HG02884 (cell line): ENCODE data around the gene ISCU.
"Not testable (repeated sequence)": the region's sequence is repeated elsewhere in the genome, so short reads cannot be mapped to it uniquely, and the experiment has no call there.

Experiments
- ATAC-seq: cut with Tn5 transposase; IDR thresholded peaks from one replicate; pipeline ENCODE4 v1.9.1; 2021; ENCODE audit warnings: mild to moderate bottlenecking, moderate library complexity; ENCODE audit not compliant: unreplicated experiment

Gene ISCU

DNA sequence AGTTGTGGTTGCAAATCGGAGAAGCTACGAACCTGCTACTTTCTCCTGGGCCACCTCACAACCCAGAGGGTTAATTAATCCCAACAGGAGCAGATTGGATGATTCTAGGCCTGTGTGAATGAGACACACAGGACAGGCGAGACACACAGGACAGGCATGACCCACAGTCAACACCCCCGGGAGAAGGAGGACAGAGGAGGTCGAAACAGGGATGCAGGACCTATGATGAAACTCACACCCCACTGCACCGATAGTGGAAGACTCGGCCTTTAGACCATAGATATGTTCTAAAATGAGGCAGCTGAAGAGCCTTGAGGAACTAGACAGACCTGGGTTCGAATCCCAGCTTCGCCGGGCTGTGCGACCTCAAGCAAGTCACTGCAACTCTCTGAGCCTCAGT, 23.9 kb downstream of the ISCU start:
- no peak for ATAC-seq

DNA sequence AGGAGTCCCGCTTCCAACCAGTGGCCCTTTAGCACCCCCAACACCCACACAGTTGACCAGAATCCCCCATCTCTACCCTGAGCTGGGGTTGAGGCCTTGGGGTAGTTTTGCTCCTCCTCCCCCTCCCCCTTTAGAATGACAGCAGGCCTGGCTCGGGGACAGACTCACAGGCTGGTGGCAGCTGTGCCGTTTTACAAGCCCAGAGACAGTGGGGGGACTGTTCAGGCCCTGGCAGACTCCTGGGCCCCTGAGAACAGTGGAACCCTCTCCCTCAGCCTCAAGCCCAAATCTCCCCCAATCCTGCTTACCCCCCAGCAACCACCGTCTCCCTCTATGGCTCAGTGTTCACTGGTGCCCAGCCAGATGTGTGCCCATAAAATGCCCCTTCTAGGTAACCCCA, 25.4 kb downstream of the ISCU start:
- ATAC-seq: no peak

DNA sequence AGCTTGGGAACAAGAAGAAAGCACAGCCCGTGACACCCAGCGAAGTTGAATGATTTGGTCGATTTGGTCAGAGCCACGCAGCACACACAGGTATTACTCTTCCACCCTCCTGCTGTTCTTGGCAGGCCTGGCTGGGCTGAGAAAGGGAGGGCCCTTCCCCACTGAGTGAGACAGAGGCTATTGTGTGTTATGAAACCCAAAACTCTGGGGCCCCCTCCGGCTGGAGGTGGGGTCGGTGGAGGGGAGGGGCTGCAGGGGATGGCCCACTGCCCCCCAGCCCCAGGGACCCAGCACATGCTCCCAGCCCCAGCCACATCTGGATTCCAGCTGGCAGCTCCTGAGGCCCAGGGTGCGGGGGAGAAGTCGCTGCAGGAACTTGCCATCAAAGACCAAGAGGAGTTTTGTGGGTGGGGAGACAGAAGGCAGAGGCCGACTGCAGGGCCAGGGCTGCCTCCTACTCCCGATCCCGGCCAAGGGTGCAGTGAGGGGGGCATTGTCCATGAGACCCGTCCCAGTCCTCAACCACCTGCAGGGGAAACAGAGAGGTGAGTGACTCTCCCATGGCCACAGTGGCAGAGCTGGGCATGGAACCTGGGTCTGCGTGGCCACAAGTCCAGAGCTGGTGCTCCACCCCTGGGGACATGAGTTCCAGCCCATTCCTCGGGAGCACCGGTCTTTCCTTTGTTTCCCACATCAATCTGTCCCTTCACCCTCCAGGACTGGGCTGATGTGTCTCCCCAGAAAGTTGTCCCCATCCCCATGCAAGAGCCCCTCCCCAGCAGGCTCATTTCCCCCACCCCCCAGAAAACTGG, 26.8 kb downstream of the ISCU start:
- no peak for ATAC-seq

DNA sequence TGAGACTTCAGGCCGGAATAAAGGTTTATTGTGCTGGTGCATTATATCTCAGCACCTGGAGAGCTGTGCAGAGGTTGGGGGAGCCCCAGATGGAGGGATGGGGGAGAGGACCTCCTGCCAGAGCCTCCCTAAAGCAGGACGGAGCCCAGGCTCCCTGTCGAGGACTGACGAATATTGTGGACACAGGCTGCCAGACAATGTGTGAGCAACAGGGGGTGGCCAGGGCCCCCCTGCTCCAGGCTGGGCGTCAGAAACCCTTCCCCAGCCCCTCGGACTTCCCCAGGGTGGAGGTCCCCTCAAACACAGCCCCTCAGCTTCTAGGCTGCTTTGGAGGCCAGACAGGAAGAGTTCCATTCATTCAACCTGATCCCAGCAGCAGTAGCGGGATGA, 27.4 kb downstream of the ISCU start:
- ATAC-seq: no peak

DNA sequence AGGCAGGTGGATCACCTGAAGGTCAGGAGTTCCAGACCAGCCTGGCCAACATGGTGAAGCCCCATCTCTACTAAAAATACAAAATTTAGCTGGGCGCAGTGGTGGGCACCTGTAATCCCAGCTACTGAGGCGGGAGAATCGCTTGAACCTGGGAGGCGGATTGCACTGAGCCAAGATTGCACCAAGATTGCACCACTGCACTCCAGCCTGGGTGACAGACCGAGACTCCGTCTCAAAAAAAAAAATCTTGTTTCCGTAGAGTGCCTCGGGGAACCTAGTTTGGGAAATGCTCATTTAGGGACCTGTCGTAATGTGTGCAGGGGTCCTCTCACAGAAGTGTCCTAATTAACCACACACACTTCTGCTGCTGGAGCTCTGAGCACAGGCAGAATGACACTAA, 28.1 kb downstream of the ISCU start:
- ATAC-seq: not testable (repeated sequence)

DNA sequence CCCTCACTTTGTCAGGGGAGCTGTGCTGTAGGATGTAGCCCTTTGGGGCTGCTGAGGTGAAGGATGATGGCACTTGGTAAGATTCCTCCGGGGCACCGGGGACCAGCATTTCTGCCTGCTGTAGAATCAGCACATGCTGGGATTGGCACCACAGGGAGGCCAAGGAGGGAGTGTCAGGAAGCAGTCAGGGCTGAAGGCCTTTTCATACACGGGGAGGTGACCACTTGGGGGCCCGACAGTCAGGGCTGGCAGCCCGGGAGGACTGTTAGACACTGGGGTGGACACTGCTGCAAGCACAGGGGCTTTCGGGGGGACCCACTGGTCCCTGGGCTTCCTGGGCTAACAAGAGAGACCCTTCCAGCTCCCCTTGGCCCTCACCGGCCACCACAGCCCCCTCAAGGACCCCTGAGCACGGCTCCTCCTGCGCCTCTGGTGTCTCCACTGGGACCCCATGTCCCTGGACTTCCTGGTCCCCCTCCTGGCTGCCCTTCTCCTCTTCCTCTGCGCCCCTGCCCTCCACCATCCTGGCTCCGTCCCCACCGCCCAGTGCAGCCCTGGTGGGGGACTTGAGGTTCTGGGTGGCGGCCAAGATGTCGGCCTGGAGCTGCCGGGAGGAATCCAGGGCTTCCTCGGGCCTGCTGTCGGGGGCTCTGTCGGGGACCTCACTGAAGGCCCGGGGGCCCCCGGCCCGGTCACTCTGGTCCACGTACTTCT, 29.0 kb downstream of the ISCU start:
- no peak for ATAC-seq

DNA sequence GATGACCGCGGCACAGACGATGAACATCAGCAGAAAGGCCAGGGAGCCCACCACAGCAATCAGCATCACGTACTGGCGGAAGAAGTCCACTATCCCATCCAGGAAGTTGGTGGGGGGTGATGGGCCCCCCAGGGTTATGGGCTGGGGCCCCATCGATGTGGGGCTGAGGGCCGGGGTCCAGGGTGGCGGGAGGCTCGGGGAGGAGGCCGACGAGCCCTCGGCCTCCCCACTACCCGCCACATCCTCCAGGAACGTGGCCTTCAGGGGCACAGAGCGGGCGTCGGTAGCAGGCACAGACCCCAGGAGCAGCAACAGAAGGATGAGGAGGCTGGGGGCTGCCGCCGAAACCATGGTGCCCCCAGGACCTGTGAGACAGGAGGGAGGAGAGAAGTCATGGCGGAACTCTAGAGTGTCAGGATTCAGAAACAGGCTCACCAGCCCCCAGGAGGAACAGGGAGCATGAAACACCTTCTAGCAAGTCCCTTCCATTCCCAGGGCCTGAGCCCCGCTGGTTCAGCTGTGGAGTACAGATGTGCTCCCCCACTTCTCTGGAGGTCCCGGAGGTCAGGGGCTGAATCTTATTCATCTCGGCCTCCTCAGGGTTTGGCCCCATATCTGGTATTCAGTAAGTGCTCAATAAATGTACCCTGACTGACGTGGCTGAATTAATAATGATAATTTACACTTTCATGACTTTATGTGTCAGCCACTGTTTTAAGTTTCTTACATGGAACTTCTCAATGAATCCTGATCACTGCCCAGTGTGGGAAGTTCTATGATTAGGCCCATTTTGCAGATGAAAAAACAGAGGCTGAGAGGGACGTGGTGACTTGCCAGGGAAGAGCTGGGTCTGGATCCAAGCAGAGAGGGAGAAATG, 29.9 kb downstream of the ISCU start:
- ATAC-seq: no peak

DNA sequence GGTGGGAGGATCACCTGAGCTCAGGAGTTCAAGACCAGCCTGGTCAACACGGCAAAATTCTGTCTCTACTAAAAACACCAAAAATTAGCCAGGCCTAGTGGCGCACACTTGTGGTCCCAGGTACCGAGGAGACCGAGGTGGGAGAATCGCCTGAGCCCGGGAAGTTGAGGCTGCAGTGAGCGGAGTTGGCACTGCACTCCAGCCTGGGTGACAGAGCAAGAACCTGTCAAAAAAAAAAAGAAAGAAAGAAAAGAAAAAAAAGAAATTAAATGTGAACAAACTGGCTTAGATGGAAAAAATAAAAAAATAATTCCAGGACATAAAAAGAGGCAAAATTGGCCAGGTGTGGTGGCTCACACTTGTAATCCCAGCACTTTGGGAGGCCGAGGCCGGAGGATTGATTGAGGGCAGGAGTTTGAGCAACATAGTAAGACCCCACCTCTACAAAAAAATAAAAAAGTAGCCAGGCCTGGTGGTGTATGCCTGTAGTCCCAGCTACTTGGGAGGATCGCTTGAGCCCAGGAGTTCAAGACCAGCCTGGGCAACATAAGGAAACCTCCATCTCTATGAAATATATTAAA, 32.0 kb downstream of the ISCU start:
- no peak for ATAC-seq

DNA sequence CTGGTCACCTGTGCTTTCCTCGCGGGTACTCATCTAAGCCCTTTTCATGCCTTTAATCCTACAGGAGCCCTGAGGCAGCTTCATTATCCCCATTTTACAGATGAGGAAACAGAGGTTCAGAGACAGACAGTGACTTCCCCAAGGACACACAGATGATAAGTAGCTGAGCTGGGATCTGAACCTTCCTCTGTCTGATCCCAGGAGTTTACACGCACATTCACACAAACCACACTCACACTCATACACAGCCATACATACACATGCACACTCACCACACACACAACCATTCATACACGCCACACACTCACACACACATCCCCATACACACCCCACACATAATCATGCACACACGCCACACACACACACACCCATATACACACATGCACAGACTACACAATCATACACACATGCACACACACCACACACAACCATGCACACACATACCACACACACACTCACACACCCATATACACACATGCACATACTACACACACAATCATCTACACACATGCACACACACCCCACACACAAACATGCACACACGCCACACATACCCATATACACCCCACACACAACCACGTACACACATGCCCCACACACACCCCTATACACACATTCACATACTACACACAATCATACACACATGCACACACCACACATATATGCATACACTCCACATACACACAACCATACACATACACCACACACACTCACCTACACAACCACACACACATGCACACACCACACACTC, 32.7 kb downstream of the ISCU start:
- no peak for ATAC-seq

DNA sequence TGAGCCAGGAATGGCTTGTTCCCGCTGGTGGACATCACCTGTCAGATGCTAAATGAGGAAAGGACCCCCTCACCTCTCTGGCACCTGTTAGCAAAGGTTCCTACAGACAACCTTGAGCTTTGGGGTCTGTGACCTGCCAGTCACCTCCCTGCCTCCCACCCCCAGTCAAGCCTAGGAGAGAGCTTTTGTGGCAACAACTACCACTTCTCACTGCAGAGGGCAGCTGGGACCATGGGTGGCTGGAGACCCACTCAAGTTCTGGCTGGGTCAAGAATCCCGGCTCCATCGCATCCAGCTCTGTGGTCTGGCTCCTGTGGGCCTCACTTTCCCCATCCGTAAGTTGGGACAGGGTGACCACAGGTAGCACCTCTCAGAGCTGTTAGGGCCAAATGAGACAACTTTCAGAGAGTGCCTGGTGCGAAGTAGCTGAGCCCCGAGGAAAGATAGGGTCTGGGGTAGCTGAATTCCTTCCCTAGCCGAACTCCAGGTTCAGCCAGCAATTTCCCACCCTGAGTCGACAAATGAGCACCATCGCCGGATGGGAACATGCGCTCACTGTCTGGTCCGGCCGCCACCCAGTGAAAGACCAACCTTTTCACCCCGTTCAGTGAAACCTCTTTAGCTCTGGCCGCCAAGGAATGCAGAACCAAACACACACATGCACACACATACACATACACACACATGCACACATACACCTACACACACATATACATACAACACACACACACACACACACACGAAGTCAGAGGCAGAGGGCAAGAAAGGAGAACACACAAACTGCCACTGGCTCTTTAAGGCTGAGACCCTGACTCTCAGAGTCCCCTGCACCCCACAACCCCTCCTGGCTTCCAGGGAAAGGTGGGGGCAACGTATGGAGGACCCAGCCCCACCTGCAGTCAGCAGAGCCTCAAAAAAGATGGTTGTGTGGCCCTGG, 33.6 kb downstream of the ISCU start:
- no peak for ATAC-seq

DNA sequence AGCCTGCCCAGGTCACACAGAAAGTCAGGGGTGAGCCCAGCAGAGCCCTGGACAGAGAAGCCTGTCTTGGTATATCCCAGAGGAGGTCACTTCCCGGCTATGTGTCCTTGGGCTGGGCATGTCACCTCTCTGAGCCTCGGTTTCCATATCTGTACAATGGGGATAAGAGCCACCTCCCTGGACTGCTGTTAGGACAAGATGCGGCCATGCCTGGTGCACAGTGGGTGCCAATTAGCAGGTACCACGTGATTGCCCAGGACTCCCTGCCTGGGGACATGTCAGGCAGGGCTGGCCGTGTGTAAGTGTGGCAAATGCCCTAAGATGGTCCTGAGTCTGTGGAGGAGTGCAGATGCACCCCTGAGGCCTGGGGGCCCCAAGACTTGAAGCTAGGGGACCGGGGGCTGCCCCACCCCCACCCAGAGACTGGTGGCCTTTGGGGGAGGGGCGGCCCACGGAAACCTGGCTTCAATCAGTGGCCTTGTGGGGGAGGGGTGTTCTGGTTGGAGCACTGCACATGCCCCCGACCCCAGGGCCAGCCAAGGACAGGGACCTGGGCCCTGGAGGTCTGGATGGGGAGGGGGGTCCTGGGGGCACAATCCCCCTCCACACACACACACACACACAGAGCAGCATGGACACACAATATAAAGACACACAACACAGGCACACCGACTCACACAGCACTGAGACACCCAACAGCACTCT, 34.6 kb downstream of the ISCU start:
- ATAC-seq: no peak

DNA sequence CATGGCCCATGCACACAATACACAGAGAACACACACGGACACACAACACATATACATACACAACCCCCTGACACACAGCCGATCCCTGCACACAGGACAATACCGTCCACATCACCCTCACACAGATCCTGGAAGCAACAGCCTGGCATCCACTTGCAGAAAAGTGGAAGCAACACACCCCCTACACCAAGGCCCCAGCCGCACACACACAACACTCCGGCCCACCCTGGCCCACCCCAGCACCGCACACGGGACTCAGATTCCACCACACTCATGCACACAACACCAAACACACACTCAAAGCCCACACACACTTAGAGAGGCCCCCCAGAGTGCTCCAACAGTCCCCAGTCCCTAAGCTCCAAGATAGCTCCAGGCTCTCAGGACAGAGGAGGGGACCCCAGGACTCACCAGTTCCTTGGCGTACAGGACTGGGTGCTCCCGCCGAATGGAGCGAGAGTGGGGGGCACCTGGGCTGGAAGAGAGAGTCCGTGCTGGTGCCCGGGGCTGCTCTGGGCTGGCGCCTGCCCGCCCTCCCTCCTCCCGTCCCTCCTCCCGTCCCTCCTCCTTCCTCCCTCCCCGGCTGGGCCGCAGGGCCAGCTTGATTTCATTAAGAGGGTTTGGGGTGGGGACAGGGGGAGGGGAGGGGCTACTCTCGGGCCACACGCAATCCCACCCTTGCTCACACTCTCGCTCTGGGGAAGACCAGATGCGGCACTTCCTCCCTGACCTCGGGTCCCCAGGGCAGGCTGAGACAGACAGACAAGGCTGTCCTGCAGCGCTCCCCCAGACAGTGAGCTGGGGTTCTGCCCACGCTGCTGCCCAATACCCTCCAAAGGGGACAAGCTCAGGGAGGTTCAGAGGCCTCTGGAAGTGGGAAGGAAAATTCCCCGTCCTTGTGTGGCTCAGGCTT, 35.4 kb downstream of the ISCU start, which contains the start of gene TMEM119:
TSS of gene TMEM119 (minus strand) at position 526 of the 913 bp plus-strand sequence. CDS start 5,701 bp downstream, outside the sequence.
- ATAC-seq: no peak

DNA sequence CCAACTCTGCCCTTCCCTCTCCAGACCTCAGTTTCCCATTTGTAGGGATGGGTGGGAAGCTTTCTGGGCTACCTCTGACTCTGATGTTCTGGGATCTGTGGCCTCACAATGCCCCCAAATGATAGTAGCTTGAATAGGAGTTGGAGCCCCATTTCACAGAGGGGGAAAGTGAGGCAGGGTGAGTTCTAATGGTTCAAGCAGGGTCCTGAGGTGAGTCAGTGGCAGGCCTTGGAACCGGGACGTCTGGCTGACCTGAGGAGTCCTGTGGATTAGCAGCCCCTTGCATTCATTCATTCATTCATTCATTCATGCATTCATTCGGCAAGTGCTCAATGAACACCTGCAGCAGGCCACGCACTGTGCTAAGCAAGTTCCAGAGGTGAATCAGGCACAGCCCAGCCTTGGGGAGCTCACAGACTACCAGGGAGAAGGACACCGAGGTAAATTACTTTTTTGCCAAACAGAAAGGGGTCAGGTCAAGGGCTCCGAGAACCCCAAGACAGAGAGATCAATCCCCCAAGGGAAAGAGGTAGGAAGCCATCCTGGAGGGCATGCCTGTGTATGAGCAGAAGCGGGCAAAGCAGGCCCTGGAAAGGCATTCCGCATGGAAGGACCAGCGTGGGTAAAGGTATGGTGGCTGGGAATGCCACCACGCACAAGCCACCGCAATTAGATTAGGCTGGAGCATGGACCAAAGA, 36.3 kb downstream of the ISCU start:
- no peak for ATAC-seq

DNA sequence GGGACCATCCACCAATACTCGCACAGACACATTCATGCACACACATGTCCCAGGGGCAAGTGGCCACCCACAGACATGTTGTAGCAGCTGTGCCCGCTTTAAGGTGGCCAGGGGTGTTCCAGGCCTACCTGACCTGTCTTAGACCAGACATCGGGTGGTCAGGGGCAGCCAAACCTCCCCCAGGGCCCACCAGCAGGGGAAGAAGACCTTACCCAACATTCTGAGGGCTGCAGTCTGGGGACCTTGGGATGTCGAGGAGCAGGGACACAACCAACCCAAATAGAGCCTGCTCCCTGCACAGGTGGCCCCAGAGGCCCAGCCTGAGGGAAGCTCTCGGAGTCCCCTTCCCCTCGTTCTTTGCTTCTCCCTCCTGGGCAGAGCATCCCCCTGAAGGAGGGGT, 37.1 kb downstream of the ISCU start:
- ATAC-seq: no peak

DNA sequence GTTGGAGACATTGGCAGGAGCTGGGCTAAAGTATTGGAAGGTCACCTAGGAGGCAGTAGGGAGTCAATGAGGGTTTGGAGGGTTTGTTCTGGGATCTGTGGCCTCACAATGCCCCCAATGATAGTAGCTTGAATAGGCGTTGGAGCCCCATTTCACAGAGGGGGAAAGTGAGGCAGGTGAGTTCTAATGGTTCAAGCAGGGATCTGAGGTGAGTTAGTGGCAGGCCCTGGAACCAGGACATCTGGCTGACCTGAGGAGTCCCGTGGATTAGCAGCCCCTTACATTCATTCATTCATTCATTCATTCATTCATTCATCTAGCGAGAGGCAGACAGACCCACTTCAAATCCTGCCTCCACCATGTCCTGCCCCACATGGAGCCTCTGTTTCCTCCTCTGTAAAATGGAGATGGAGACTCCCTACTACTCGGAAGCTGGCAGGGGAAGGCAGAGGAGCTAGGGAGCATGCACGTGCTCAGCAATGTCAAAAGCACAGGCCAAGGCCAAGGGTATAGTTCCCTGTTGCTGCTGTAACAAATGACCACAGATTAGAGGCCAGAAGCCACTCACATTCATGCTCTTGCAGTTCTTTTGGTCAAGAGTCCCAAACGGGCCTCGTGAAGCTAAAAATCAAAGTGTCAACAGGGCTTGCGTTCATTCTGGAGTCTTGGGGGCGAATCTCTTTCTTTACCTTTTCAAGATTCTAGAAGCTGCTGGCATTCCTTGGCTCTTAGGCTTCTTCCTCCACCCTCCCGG, 37.7 kb downstream of the ISCU start:
- no peak for ATAC-seq

DNA sequence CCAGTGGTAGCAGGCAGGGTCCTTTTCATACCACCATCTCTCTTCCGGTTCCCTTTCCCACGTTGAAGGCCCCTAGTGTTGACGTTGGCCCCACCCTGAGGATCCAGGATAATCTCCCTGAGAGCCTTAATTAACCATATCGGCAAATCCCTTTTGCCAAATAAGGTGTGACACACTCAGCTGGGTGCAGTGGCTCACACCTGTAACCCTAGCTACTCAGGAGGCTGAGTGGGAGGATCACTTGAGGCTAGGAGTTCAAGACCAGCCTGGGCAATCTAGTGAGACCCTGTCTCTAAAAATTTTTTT, 38.3 kb downstream of the ISCU start:
- ATAC-seq: no peak
